Measurements from ENCODE around the gene PPFIBP1.
"Not testable (repeated sequence)": the region's sequence is repeated elsewhere in the genome, so short reads cannot be mapped to it uniquely, and the experiment has no call there.

Gene PPFIBP1

DNA sequence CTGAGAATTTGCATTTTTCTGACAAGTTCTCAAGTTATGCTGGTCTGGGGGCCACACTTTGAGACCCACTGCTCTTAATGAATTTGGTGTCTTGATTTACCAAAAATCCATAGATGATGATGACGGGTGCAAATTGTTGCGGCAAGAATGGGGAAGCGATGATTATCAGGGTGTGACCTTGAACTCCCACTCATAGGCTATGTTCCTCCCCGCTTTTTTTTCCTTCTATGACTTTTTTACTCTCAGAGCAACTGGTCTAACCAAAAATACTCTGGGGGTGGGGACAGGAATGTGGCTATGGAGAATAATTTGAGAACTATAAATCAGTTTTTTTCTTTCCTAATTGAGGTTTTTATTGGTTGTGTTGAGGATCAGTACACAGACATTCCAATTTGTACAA is 83.6 kb downstream of the PPFIBP1 start:
- no peak for DNase-seq
- intact Hi-C loops (cut with DNase I): no loop called here

DNA sequence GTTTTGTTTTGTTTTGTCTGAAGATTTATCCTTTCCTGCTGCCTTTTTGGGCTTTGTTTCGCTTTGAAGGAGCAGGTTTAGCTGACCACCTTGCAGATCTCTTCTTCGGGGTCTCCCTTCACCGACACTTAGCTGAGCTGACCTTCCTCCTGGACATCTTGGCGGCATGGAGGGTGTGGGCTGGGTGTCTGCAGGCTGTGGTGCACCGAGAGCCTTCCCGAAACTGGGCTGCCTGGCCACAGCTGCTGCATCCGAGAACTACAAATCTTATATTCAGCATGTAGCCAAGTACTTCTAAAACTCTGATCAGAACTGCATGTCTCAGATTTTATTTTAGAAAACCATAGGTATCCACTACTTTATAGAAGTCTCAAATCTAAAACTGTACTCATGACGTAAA is 84.9 kb downstream of the PPFIBP1 start:
- intact Hi-C loops (cut with DNase I): no loop called here
- DNase-seq: no peak

DNA sequence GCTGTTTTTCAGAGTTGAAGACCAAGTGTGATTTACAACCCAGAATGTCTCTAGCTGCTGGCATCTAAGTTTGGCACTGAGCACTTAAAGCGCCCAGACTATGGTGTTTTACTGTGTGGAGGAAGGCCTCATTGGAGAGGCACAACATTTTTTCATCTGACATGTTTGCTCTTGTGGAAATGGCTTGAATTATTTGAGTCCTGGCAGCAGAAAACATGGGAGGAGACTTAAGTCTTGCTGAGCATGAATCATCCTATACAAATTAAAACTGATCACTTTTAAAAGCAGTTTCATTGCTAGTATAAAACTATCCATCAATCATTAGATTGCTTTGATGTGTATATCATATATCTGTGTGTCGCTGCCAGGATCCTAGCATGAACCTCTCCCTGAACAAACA is 86.4 kb downstream of the PPFIBP1 start:
- intact Hi-C loops (cut with DNase I): no loop called here
- DNase-seq: no peak

DNA sequence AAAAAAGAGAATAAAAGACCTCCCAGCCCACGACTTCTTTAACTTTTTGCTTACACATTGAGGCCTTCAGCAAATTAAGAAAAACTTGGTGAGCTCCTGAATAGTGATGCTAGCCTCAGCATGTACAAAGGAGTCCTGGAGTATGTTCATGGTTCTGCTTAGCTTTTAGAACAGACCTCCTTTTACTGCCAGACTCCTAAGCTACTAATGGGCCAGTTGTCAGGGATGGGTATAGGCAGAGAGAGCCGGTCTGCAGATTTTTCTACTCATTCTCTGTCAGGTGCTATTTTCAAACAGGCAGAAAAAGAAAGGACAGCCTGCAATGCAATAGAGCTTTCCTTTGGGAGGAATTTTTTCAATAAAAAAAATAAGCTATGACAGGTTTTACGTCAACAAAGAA is 90.4 kb downstream of the PPFIBP1 start:
- intact Hi-C loops (cut with DNase I): no loop called here
- no peak for DNase-seq

DNA sequence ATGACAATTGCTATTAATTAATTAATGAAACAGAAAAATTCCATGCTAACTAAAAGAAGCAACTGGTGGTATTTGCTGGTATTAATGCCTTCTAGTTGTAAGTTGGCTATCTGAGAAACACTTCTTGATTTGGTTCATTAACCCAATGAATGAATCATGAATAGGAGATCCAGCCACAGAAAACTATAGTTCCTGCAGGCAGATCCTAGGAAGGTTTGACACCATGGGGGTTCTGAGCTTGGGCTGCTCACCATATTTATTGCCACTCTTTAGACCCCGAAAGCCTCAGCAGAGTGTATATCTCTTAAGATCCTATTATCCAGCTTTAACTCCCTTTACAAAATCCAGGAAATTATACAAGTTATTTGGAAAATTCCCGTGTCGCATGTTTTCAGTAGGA is 90.9 kb downstream of the PPFIBP1 start:
- no peak for DNase-seq
- intact Hi-C loops (cut with DNase I): no loop called here

DNA sequence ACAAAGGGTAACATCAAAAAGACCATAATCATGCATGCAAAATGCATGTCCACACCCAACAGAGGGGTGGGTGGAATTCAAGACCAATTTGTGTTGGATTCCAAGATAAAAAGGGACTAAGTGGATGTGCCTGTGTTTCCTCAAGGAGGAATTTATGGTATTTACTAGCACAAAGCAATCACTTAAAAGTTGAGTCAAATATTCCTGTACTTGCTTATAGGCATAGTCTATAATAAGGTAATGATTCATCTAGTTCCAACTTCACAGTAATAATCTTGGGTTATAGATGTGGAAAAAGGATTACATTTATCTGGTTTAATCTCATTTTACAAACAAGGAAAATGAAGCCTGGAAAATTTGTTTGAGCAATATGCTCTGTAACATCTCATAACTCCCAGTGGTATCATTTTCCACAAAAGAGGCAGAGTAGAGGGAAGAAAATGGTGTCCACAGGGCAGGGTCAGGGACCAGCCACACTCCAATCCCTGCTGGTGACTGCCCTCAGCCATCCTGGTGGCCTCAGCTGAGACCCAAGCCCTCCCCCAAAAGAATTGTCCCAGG is 91.4 kb downstream of the PPFIBP1 start:
- DNase-seq: no peak
- intact Hi-C loops (cut with DNase I): no loop called here

DNA sequence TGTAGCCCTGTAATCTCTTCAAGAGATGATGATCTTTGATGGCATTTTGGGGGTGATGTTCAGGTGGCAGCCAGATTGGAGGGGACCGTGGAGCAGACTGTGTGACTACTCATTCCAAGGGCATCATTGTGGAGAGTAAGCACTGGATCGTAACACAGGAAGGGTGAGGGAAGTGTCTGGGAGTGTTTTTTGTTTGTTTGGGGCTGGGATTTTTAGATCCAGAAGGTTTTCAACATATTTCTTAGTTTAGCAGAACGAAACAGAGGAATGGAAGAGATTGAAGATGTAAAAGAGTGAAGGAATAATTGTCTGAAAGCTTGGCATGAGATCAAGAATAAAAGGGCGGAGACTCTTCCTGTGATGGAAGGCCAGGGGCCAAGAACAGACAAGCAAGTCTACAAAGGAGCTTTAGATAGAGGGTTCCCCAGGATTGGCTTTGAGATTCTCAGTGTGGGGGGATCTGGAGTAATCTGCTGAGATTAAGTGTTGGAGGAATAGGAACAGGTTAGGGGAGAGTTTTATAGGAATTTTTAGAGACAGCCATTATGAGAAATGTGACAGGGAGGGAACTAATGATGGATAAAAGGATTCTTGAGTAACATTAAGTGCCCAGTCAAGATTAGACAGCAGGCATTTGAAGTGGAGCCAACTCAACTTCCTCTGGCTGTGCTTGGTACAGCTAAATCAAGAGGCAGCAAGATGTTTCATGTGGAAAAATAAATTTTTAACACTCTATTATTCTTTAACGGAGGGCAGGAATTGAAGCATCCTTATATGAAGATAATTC is 92.5 kb downstream of the PPFIBP1 start:
- intact Hi-C loops (cut with DNase I): no loop called here
- no peak for DNase-seq

DNA sequence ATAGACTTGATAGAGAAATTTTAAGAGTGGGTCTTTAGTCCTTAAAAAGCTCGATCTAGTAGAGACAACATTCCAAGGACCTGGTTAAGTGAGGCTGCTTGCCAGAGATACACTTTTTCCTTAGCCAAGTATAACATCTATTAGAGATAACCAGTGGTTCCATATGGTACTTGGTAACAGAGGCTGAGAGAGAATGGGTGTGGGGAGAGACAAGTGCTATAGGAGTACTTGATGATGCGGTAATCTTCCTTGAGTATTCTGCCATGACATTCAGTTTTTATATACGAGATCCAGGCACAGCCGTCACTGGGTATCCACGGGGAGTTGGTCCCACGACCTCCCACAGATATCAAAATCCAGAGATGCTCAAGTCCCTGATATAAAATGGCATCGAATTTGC is 94.8 kb downstream of the PPFIBP1 start:
- DNase-seq: peak in 3 of 42 donors; percentile 3 to 22 (median 7)
- intact Hi-C loops (cut with DNase I): no loop called here

DNA sequence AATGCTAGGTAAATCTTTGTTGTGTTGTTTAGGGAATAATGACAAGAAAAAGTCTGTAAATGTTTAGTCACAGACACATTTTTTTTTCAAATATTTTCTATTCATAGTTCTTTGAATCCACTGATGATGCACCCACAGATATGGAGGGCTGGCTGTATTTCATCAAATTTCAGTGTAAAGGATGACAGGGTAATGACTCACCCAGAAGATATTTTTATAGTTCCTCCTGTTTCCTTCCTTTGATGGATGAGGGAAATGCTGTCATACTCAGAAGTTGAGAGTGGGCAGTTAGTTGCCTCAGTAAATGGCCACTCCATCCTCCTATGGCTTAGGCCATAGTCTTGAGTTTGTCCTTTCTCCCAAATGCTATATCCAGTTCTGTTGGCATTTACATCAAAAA is 95.3 kb downstream of the PPFIBP1 start:
- intact Hi-C loops (cut with DNase I): no loop called here
- peak in 5 of 42 donors; percentile 17 to 47 (median 34) for DNase-seq

DNA sequence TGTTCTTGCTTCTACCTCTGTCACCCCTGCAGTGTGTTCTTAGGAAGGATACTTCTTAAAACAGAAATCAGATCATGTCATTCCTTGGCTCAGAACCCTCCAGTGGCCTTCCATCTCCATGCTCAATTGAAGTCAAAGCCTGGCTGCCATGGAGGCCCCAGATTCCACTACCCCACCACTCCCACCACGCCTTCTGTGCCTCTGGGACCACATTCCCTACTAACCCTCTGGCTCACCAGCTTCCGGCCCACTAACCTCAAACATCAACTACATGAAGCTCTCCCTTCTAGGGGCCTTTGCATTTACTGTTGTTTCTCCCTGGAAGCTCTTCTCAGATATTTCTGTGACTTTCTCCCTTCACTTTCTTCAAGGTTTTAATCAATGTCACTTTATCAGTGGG is 96.1 kb downstream of the PPFIBP1 start:
- intact Hi-C loops (cut with DNase I): no loop called here
- no peak for DNase-seq

DNA sequence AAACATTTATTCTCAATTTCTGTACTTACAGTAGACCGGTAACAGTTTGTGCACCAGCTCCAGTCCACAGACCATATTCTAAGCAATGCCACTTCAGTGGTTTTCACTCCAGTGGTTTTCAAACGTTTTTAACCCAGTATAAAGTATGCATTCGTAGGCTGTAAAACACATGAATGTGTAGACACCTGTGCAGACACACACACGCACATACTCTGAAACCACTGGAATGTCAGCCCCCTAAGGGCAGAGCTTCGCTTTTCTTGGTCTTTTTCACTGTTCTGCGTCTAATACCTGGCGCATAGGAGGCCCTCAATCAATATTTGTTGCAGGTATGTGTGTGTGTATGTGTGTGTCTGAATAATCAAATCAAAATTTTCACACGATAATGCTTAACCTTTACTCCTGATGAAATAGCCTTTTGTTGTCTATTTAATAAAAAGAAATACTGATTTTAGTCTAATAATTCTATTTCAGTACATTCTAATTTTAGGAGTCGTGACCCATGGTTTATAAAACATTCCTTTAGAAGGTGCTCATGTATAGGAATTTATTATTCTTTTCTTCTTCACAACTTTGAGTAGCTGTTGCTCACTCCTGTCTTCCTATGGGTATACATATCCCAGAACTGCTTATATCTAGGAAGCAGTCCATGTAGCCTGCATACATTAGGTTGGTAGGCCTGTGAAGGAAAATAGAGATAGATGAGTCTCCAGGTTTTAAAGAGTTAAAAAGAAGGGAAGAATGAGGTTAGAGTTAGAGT is 98.6 kb downstream of the PPFIBP1 start:
- DNase-seq: no peak
- intact Hi-C loops (cut with DNase I): no loop called here

DNA sequence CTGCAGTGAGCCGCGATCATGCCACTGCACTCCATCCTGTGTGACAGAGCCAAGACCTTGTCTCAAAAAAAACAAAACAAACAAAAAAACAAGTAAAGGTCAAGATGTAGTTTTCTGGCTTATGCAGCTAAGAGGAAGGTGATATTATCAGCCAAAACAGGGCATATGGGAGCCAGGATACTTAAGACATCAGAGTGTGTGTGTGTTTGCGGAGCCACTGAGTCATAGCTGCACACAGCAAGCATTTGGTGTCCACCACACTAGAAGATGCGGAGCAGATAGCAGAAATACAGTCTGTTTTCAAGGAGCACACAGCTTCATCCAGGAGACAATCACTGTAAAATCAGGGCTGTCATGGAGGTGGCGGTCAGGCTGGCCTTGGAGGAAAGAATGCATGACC is 99.6 kb downstream of the PPFIBP1 start:
- intact Hi-C loops (cut with DNase I): no loop called here
- DNase-seq: no peak

DNA sequence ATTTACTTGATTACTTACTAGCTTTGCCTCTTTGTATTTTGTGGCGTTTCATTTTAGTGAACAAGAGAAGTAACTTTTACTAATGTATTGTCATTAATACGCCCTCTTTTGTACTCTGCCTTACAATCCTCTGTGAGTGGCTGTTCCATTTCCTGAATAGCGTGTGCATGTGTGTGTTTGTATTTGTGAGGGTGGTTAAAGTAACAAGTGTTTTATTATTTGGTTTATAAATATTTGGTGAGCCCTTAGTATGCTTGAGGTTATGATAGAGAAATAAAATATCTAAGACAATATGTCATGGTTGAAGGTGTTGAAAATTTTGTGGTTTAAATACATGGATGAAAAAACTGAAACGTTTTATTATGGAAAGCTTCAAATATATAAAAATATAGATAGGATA is 100.6 kb downstream of the PPFIBP1 start:
- intact Hi-C loops (cut with DNase I): no loop called here
- no peak for DNase-seq

DNA sequence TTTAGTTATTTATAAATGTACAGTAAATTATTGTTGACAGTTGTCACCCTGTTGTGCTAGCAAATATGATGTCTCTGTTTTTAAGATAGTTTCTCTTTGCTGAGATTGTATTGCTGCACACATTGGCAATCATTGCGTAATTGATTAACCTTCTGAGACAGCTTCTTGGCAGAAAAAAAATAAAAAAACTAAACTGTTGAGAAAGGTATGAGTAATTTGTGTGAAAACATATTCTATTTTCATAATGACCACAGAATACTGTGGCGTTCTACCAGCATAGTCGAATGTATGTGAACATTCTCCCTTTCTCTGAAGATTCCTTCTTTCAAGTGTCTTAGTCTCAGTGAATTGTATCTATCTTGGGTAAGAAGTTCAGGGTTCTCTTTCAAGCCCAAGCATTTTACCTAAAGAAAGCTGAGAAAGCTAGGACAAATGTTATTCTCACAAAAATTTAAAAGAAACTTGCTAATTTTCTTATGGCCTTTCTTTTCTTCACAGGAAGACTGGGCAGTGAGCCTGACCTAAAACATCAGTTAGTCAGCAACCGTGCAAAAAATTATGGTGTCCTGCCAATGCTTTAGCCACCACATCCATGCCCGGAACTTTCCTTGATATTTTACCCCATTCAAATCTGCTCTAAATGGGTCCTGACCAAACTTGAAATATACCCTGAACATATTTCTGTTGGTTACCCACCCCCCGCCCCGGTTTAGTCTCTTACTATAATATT is 103.3 kb downstream of the PPFIBP1 start:
- DNase-seq: no peak
- intact Hi-C loops (cut with DNase I): no loop called here

DNA sequence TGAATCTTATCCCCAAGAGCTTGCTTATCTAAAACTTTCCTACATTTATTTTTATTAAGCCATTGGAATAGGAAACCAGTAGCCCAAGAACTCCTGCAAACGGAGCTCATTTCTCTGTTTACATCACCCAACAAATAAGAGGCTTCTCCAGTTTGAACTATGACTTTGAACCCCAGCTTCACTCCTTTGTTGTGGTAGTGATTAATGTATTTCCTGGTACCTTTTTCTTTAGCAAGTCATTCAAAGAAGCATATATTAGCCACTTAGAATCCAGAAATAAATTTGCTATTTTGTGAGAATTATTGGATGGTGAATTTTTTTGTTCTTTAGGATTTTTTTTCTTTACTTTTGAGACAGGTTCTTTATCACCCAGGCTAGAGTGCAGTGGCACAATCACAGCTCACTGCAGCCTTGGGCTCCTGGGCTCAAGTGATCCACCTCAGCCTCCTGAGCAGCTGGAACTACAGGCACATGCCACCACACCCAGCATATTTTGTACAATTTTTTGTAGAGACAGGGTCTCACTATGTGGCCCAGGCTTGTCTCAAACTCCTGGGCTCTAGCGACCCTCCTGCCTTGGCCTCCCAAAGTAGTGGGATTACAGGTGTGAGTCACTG is 104.0 kb downstream of the PPFIBP1 start:
- intact Hi-C loops (cut with DNase I); DNase-seq: not testable (repeated sequence)

DNA sequence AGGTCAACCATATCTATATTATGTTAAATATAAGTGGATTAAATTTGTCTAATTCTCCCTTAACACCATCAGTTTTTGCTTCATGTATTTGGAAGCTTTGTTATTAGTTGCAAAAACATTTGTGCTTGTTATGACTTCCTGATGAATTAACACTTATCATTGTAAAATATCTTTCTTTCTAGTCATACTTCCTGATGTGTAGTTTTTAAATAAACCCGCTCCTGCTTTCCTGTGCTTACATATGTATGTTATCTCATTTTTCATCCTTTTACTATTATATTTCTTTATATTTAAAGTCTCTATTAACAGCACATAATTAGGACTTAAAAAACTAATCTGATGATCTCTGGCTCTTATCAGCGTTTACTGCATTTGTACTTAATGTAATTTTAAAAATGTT is 106.2 kb downstream of the PPFIBP1 start:
- intact Hi-C loops (cut with DNase I): loop anchor here (10.0 kb wide), 1 partner anchor 195 kb away; no protein-coding TSS in a partner anchor
- DNase-seq: not testable (repeated sequence)

DNA sequence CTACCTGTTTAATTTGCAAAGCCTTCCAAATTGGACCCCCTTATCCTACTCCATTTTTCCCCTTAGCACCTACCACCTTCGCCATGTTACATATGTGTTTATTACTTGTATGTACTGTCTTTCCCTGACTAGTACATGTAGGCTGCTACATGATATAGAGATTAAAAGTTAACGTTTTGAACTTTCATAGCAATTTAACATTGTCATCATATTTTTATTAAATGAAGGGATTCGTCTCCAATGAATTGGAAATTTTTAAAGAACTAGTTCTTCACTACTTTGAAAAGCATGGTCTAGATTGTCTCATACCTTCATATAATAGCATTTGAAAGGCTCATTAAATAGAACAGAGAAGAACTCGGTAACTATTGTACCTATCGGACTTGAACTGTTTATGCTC is 107.4 kb downstream of the PPFIBP1 start:
- intact Hi-C loops (cut with DNase I): loop anchor here (10.0 kb wide), 1 partner anchor 197 kb away; no protein-coding TSS in a partner anchor
- DNase-seq: no peak

DNA sequence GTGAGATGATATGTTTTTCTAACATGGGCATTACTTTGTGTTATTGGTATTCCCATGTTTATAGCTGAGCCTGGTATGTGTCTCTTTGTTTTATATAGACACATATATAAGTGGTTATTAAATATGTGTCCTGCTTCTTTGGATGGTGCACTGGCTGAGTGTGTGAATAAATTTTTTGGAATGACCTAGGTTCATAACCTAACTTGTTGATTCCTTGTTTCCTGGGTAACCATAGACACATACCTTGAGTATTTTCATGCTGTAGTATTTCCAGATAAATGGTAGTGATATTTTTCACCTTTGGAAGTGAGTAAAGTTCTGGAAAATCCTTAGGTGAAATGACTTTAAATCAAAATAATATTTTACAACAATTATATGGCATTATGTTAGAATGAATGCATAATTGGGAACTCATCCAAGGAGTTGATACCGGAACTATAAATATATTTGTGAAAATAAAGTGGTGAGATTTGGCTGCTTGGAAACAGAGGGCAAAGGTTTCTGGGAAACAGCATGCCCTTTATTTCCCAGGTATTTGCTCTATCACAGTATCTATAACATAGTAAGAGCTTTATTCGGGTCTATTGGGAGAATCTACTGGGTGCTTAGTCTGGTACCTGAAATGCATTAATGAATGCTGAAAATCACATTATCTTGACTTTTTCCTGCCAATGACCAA is 107.9 kb downstream of the PPFIBP1 start:
- intact Hi-C loops (cut with DNase I): loop anchor here (10.0 kb wide), 1 partner anchor 197 kb away; no protein-coding TSS in a partner anchor
- DNase-seq: no peak

Measured in head of caudate nucleus (tissue), 42 donors.